Transverse colon (tissue), 4 donors: ENCODE measurements around the gene PAPSS1. TPM values are rescaled to one million over a fixed set of nuclear protein-coding genes. Genes with fewer than 3 reads are reported as not detected.

Experiments
- DNase-seq: peaks from one replicate; pipeline ENCODE4 v3.0.0-alpha.2; 2019
- H3K27ac ChIP-seq, 4 donors: fragments of 200-600 bp; sonication (generic); 2 replicates each; pipeline ENCODE4 v1.5.1; 2016 to 2018; ENCODE audit warnings: inconsistent platforms in 4 of 4
- H3K27me3 ChIP-seq: fragments of 200-600 bp; sonication (generic); 2 replicates; pipeline ENCODE4 v1.5.1; 2017; ENCODE audit warnings: inconsistent platforms
- H3K36me3 ChIP-seq, 4 donors: fragments of 200-600 bp; sonication (generic); 2 replicates each; pipeline ENCODE4 v1.5.1; 2017 to 2019; ENCODE audit warnings: inconsistent platforms in 4 of 4
- H3K4me1 ChIP-seq, 4 donors: fragments of 200-600 bp; sonication (generic); 2 replicates each; pipeline ENCODE4 v1.5.1; 2017 to 2020; ENCODE audit warnings: inconsistent platforms in 4 of 4
- H3K4me3 ChIP-seq, 4 donors: fragments of 200-600 bp; sonication (generic); 1 replicate in 1 of 4; 2 replicates in 3 of 4; pipeline versions ENCODE4 v1.5.1 to v1.6.1; 2017 to 2019; ENCODE audit warnings: inconsistent platforms in 4 of 4
- H3K9me3 ChIP-seq, 2 donors: fragments of 200-600 bp; sonication (generic); 2 replicates each; pipeline ENCODE4 v1.5.1; 2017 to 2019; ENCODE audit warnings: inconsistent platforms in 2 of 2
- CTCF ChIP-seq, 5 experiments: fragments of 200-600 bp in 3 of 5; fragments of 450-650 bp in 2 of 5; sonication (generic) in 3 of 5; IDR thresholded peaks; 1 replicate in 2 of 5; 2 replicates in 3 of 5; pipeline ENCODE4 v1.5.1; 2016 to 2017; ENCODE audit warnings: antibody characterized with exemption in 5 of 5, inconsistent platforms in 3 of 5, mild to moderate bottlenecking in 2 of 5, moderate library complexity in 1 of 5
- EP300 ChIP-seq: sonication (generic); formaldehyde crosslinking; IDR thresholded peaks from one replicate; pipeline ENCODE4 v1.6.1; 2017; ENCODE audit warnings: antibody characterized with exemption, low read depth
- POLR2A ChIP-seq: fragments of 450-650 bp; IDR thresholded peaks from one replicate; pipeline ENCODE4 v1.6.1; 2016; ENCODE audit warnings: antibody characterized with exemption, mild to moderate bottlenecking, moderate library complexity
- POLR2AphosphoS5 ChIP-seq, 3 donors: sonication (generic); formaldehyde crosslinking; IDR thresholded peaks; one replicate each; pipeline ENCODE4 v1.6.1; 2016; ENCODE audit warnings: antibody characterized with exemption in 3 of 3
- WGBS, 2 donors: methylation state at CpG; one replicate each; pipeline ENCODE4 v1.1.5; 2018; ENCODE audit warnings: low coverage in 1 of 2; 5-methylcytosine and 5-hydroxymethylcytosine counted together
- in situ Hi-C, 4 donors: fragments of 200-750 bp; cut with MboI; loops; one replicate each; pipeline versions ENCODE4 v1.15.0 to v1.15.1; 2017; ENCODE audit warnings: low sequenced_read_pairs in 3 of 4, low pct_ligation_motif_present in 1 of 4, low pct_unique_long_range_greater_than_20kb in 1 of 4
- intact Hi-C: fragments of 100-400 bp; cut with DNase I; formaldehyde crosslinking; loops from one replicate; pipeline ENCODE4 v1.15.1; 2023; ENCODE audit warnings: low total_unique reads
- total RNA-seq, 4 donors: library from RNA; depleted of rRNA; stranded (reverse); fragments of >200 nt; gene quantifications; one replicate each; pipeline ENCODE4 v1.1.0, GENCODE V29; 2016

The PAPSS1 gene
- total RNA-seq, 4 donors from 2014 or later, result 7.5 to 23.3 (median 16.8) TPM

DNA sequence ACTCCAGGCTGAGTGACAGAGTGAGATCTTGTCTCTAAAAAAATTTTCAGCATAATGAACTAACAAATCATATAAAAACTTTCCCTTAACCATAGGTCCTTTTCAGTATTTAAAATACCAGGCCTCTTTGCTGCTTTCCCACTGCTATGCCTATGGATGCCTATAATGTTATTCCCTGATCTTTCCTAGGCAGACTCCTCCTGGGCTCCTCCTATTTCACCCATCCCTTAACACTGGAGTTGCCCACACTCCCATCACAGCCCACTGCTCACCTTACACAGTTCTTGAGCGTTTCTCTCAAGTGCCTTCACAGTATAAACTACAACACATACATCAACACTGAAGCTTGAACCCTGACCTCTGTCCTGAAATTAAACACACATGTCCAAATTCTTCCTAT lies 31.6 kb downstream of the PAPSS1 start:
- Histone ChIP-seq H3K36me3 (peaks cover 0 to 5% (median 0%) of the 10 kb centered on the region in 4 donors), H3K4me3 (no peak overlapping the region), H3K4me1 (no peaks in the 10 kb centered on the region), H3K27me3 (no peaks in the 10 kb centered on the region), H3K27ac (no peak overlapping the region), H3K9me3 (no peaks in the 10 kb centered on the region)
- WGBS, 2 donors, result 84 to 100% methylated on average over 1 of the region's 1 CpG
- intact Hi-C loops, result no loop called here
- no peak for TF ChIP-seq EP300
- TF ChIP-seq CTCF (IDR thresholded peaks at IDR 0.05), result no peak
- no peak for TF ChIP-seq POLR2AphosphoS5 (IDR thresholded peaks at IDR 0.05)
- no peak for TF ChIP-seq POLR2A
- DNase-seq, result no peak
- in situ Hi-C loops, result no loop called here

- in situ Hi-C loops, result no loop called here
Observed at GRCh38 chr4:107685740-107686139, 34.3 kb downstream of the PAPSS1 start.

GRCh38 chr4:107683873-107684272 lies 36.2 kb downstream of the PAPSS1 start:
- H3K9me3 ChIP-seq, result no peaks in the 10 kb centered on the region
- H3K36me3 ChIP-seq, result peaks cover 0 to 13% (median 0%) of the 10 kb centered on the region in 4 donors
- TF ChIP-seq POLR2A, result no peak
- TF ChIP-seq CTCF (IDR thresholded peaks at IDR 0.05), result no peak
- no peak for TF ChIP-seq POLR2AphosphoS5 (IDR thresholded peaks at IDR 0.05)
- TF ChIP-seq EP300, result no peak
- H3K27me3 ChIP-seq, result no peaks in the 10 kb centered on the region
- intact Hi-C loops, result no loop called here
- in situ Hi-C loops, result no loop called here
- H3K27ac ChIP-seq, result no peak overlapping the region
- no peak overlapping the region for H3K4me3 ChIP-seq
- H3K4me1 ChIP-seq, result no peaks in the 10 kb centered on the region
- DNase-seq, result no peak

More at GRCh38 chr4:107685740-107686139, 34.3 kb downstream of the PAPSS1 start:
- intact Hi-C loops, result no loop called here
- no peaks in the 10 kb centered on the region for H3K9me3 ChIP-seq
- H3K4me3 ChIP-seq, result no peak overlapping the region
- no peak for DNase-seq
- H3K4me1 ChIP-seq, result no peaks in the 10 kb centered on the region
- H3K36me3 ChIP-seq, result peaks cover 0 to 5% (median 0%) of the 10 kb centered on the region in 4 donors
- no peak for TF ChIP-seq CTCF (IDR thresholded peaks at IDR 0.05)
- no peak for TF ChIP-seq POLR2AphosphoS5 (IDR thresholded peaks at IDR 0.05)
- TF ChIP-seq POLR2A, result no peak
- H3K27ac ChIP-seq, result no peak overlapping the region
- WGBS, 2 donors, result 75 to 87% methylated on average over 1 of the region's 1 CpG
- no peaks in the 10 kb centered on the region for H3K27me3 ChIP-seq

- H3K27me3 ChIP-seq, result no peaks in the 10 kb centered on the region
- no peak overlapping the region for H3K27ac ChIP-seq
- H3K4me1 ChIP-seq, result no peaks in the 10 kb centered on the region
- no peak overlapping the region for H3K4me3 ChIP-seq
- H3K9me3 ChIP-seq, result no peaks in the 10 kb centered on the region
- WGBS, 2 donors, result 89 to 92% methylated on average over 3 of the region's 3 CpGs
- TF ChIP-seq POLR2A (no peak), EP300 (no peak)
- H3K36me3 ChIP-seq, result peaks cover 0 to 22% (median 0%) of the 10 kb centered on the region in 4 donors
- in situ Hi-C loops, result no loop called here
- no peak for DNase-seq
- intact Hi-C loops, result no loop called here
Observed at GRCh38 chr4:107682306-107682705, 37.7 kb downstream of the PAPSS1 start.

DNA sequence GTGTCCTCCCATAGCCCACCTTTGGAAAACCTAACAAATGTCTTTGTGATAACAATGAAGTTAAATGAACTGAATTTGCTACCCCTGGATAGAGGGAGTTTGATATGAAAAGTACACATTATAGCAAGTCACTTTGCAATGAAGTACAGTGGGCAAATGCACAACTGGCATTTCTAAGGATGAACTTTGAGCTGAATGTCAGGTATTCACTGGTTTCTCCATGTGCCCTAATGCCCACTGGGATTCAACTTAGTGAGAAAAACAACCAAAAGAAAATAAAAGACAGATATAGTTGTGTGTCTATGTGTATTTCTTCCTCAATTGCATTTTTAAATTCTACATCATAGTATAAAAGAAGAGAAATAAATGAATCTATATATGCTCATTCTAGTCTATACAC lies 51.0 kb downstream of the PAPSS1 start:
- TF ChIP-seq POLR2A (no peak), EP300 (no peak), POLR2AphosphoS5 (IDR thresholded peaks at IDR 0.05) (no peak), CTCF (IDR thresholded peaks at IDR 0.05) (no peak)
- H3K36me3 ChIP-seq, result no peaks in the 10 kb centered on the region
- H3K4me1 ChIP-seq, result peaks cover 0 to 13% (median 0%) of the 10 kb centered on the region in 4 donors
- no peaks in the 10 kb centered on the region for H3K27me3 ChIP-seq
- in situ Hi-C loops (loop anchor here in 1 of 4 donors (25.0 kb wide), 1 partner anchor 632 kb away; the partner anchor contains the start of gene DKK2), intact Hi-C loops (no loop called here)
- no peaks in the 10 kb centered on the region for H3K9me3 ChIP-seq
- no peak for DNase-seq
- no peak overlapping the region for H3K4me3 ChIP-seq
- no peak overlapping the region for H3K27ac ChIP-seq
